ENCODE measurements around the gene WDFY4.

The WDFY4 gene

GRCh38 chr10:48786606-48787282, 102.1 kb downstream of the WDFY4 start (continued):
- TF ChIP-seq ZNF518A (tag by site-specific recombination; conservative IDR thresholded peaks at IDR 0.05; ENCODE audit: low read depth) = no peak
- TF ChIP-seq ZNF350 (tag by site-specific recombination; IDR thresholded peaks at IDR 0.05) = no peak
- no peak for TF ChIP-seq BCL11A (tag by site-specific recombination; IDR thresholded peaks at IDR 0.05; ENCODE audit: low read depth)
- TF ChIP-seq, protein P1, sequence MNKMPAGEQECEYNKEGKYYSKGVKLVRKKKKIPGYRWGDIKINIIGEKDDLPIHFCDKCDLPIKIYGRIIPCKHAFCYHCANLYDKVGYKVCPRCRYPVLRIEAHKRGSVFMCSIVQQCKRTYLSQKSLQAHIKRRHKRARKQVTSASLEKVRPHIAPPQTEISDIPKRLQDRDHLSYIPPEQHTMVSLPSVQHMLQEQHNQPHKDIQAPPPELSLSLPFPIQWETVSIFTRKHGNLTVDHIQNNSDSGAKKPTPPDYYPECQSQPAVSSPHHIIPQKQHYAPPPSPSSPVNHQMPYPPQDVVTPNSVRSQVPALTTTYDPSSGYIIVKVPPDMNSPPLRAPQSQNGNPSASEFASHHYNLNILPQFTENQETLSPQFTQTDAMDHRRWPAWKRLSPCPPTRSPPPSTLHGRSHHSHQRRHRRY (tag by site-specific recombination; IDR thresholded peaks at IDR 0.05) = no peak
- no peak for TF ChIP-seq ZNF140 (tag by site-specific recombination; IDR thresholded peaks at IDR 0.05)
- TF ChIP-seq, protein P2, sequence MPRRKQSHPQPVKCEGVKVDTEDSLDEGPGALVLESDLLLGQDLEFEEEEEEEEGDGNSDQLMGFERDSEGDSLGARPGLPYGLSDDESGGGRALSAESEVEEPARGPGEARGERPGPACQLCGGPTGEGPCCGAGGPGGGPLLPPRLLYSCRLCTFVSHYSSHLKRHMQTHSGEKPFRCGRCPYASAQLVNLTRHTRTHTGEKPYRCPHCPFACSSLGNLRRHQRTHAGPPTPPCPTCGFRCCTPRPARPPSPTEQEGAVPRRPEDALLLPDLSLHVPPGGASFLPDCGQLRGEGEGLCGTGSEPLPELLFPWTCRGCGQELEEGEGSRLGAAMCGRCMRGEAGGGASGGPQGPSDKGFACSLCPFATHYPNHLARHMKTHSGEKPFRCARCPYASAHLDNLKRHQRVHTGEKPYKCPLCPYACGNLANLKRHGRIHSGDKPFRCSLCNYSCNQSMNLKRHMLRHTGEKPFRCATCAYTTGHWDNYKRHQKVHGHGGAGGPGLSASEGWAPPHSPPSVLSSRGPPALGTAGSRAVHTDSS (tag by site-specific recombination; IDR thresholded peaks at IDR 0.05) = no peak
- no peak for TF ChIP-seq PBX3 (CRISPR knock-in tag; IDR thresholded peaks at IDR 0.05)

- Histone ChIP-seq H3K4me3 (ENCODE audit: low read depth, low read length) (no peak overlapping the region), H3K4me1 (ENCODE audit: control insufficient read depth, insufficient read depth, low read length) (no peaks in the 10 kb centered on the region), H3K27ac (ENCODE audit: extremely low read depth, low read depth, low read length) (no peak overlapping the region), H3K36me3 (ENCODE audit: control insufficient read depth in 2 of 2, insufficient read depth in 1 of 2, low read length in 2 of 2) (no peaks in the 10 kb centered on the region), H3K9me3 (ENCODE audit: control insufficient read depth, insufficient read depth, low read depth, low read length) (no peaks in the 10 kb centered on the region)
- CTCF ChIA-PET = no interaction called here
- TF ChIP-seq KLF16 (tag by site-specific recombination; IDR thresholded peaks at IDR 0.05) = no peak
- no peak for TF ChIP-seq ZNF202 (tag by site-specific recombination; IDR thresholded peaks at IDR 0.05; ENCODE audit: borderline replicate concordance)
- TF ChIP-seq ZNF626 (tag by site-specific recombination; IDR thresholded peaks at IDR 0.05) = no peak
- no peak for TF ChIP-seq ZNF560 (tag by site-specific recombination; IDR thresholded peaks at IDR 0.05; ENCODE audit: borderline replicate concordance)
- POLR2A ChIA-PET = no interaction called here
Measured at GRCh38 chr10:48788554-48788953, 103.9 kb downstream of the WDFY4 start.

DNA sequence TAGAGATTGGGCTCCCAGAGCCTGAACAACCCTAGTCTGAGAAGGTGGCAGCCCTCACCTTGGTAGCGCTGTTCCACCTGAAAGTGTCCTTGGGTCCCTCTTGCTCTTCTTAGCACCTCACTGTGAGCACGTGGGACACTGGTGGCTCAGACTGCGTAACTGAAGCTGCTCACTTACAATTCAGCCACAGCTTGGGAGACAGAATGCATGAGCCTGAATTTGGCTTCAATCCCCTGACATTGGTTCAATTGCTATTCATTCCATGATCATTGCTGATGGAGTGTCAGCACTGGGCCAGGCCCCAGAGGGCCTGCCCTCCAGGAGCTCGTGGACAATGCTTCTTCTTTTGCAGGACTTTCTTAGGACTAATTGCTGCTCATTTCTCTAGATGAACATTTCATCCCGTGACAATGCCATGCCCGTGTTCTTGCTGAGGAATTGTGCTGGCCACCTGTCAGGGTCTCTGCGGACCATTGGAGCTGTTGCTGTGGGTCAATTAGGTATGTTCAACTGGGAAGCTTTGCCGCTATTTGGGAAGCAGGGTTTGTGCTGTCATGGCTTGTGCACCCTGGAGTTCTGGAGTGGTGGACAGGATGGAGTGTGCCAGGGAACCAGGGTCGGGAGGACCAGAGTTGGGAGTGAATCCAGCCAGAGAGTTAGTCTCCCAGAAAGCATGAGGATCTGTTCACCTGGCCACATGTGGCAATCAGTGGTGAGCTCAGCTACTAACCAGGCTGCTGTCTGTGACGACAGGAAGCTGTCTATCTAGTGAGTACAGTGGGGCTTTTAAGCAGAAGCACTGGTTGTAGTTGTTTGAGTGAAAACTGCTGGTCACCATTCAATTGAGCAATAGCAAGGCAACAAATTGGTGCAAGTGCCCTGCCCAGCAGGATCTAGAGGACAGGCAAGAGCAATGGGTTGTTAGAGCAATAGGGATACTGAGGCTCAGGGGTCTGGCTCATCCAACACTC, 105.1 kb downstream of the WDFY4 start:
- H3K4me3 ChIP-seq (ENCODE audit: low read depth, low read length) = no peak overlapping the region
- POLR2A ChIA-PET = no interaction called here
- H3K36me3 ChIP-seq (ENCODE audit: control insufficient read depth in 2 of 2, insufficient read depth in 1 of 2, low read length in 2 of 2) = no peaks in the 10 kb centered on the region
- no peak overlapping the region for H3K27ac ChIP-seq (ENCODE audit: extremely low read depth, low read depth, low read length)
- H3K4me1 ChIP-seq (ENCODE audit: control insufficient read depth, insufficient read depth, low read length) = no peaks in the 10 kb centered on the region
- CTCF ChIA-PET = no interaction called here
- H3K9me3 ChIP-seq (ENCODE audit: control insufficient read depth, insufficient read depth, low read depth, low read length) = no peaks in the 10 kb centered on the region
- TF ChIP-seq FEZF1 (tag by site-specific recombination; IDR thresholded peaks at IDR 0.05) (no peak), ZFP69B (tag by site-specific recombination; IDR thresholded peaks at IDR 0.05) (no peak), ZNF837 (tag by site-specific recombination; IDR thresholded peaks at IDR 0.05) (no peak), ZNF629 (tag by site-specific recombination; IDR thresholded peaks at IDR 0.05) (no peak), GLIS1 (tag by site-specific recombination; IDR thresholded peaks at IDR 0.05) (no peak), ZNF202 (tag by site-specific recombination; IDR thresholded peaks at IDR 0.05; ENCODE audit: borderline replicate concordance) (no peak), REPIN1 (tag by site-specific recombination; IDR thresholded peaks at IDR 0.05; ENCODE audit: low read depth) (no peak), ZNF626 (tag by site-specific recombination; IDR thresholded peaks at IDR 0.05) (no peak), ZBTB11 (tag by site-specific recombination; conservative IDR thresholded peaks at IDR 0.05; ENCODE audit: low read depth) (no peak)

Measured in HEK293 (cell line).